Esophagus squamous epithelium (tissue), 4 donors: ENCODE results near the gene MS4A6A.

Experiments
- CTCF ChIP-seq, 6 experiments: fragments of 450-650 bp in 4 of 6; fragments of 200-600 bp in 2 of 6; sonication (generic) in 2 of 6; IDR thresholded peaks; one replicate each; pipeline ENCODE4 v1.5.1; 2016 to 2019; ENCODE audit warnings: antibody characterized with exemption in 6 of 6, mild to moderate bottlenecking in 4 of 6, moderate library complexity in 4 of 6
- POLR2A ChIP-seq, 4 donors: fragments of 450-650 bp; IDR thresholded peaks; one replicate each; pipeline ENCODE4 v1.6.1; 2017; ENCODE audit warnings: antibody characterized with exemption in 4 of 4, mild to moderate bottlenecking in 4 of 4, moderate library complexity in 3 of 4

GRCh38 chr11:60194511-60194910 is 11.6 kb upstream of the MS4A6A start:
- TF ChIP-seq CTCF (IDR thresholded peaks at IDR 0.05), result no peak
- TF ChIP-seq POLR2A (IDR thresholded peaks at IDR 0.05), result no peak
